DOHH2 (cell line): ENCODE data around the gene TBC1D10A.

Source experiments
- EZH2phosphoT487 ChIP-seq: fragments of 200-600 bp; sonication (generic); IDR thresholded peaks from 2 replicates; pipeline ENCODE4 v1.6.1; 2017; ENCODE audit warnings: borderline replicate concordance, mild to moderate bottlenecking, antibody characterized with exemption, low read length, moderate library complexity, mixed read lengths
- TF ChIP-seq, protein P1 (sequence below): fragments of 200-600 bp; sonication (generic); IDR thresholded peaks from one replicate; pipeline ENCODE4 v1.5.1; 2014; ENCODE audit warnings: antibody characterized with exemption, mild to moderate bottlenecking, low read depth, low read length; ENCODE audit not compliant: poor library complexity, severe bottlenecking

GRCh38 chr22:30305519-30305905 is 21.2 kb downstream of the TBC1D10A start:
- TF ChIP-seq, protein P1, sequence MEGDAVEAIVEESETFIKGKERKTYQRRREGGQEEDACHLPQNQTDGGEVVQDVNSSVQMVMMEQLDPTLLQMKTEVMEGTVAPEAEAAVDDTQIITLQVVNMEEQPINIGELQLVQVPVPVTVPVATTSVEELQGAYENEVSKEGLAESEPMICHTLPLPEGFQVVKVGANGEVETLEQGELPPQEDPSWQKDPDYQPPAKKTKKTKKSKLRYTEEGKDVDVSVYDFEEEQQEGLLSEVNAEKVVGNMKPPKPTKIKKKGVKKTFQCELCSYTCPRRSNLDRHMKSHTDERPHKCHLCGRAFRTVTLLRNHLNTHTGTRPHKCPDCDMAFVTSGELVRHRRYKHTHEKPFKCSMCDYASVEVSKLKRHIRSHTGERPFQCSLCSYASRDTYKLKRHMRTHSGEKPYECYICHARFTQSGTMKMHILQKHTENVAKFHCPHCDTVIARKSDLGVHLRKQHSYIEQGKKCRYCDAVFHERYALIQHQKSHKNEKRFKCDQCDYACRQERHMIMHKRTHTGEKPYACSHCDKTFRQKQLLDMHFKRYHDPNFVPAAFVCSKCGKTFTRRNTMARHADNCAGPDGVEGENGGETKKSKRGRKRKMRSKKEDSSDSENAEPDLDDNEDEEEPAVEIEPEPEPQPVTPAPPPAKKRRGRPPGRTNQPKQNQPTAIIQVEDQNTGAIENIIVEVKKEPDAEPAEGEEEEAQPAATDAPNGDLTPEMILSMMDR = no peak
- no peak for TF ChIP-seq EZH2phosphoT487
